ENCODE data around the gene GOSR1.
"Not testable (repeated sequence)": the region's sequence is repeated elsewhere in the genome, so short reads cannot be mapped to it uniquely, and the experiment has no call there.

The GOSR1 gene

GRCh38 chr17:30573603-30574175 is 96.5 kb downstream of the GOSR1 start:
- no peaks in the 10 kb centered on the region for H3K9me3 ChIP-seq (ENCODE audit: insufficient read depth, low read length)
- no peaks in the 10 kb centered on the region for H3K27me3 ChIP-seq (ENCODE audit: insufficient read depth, insufficient read length)
- no peak overlapping the region for H3K9ac ChIP-seq (ENCODE audit: insufficient read length, low read depth)
- DNase-seq (ENCODE audit: low read depth, low spot score) = no peak
- H3K36me3 ChIP-seq (ENCODE audit: insufficient read depth, insufficient read length, low read length) = no peaks in the 10 kb centered on the region
- no peak overlapping the region for H3K4me3 ChIP-seq (ENCODE audit: insufficient read length, low read depth)
- no peak for TF ChIP-seq ZNF274 (IDR thresholded peaks at IDR 0.05; ENCODE audit: low read depth, low read length)
- TF ChIP-seq YY1 (IDR thresholded peaks at IDR 0.05; ENCODE audit: insufficient read depth, insufficient read length) = no peak
- no peak for TF ChIP-seq SUZ12 (IDR thresholded peaks at IDR 0.05; ENCODE audit: extremely low read depth, insufficient read depth, insufficient read length)
- H3K4me1 ChIP-seq (ENCODE audit: insufficient read depth, insufficient read length) = peaks cover 5% of the 10 kb centered on the region

GRCh38 chr17:30574309-30574708 is 97.1 kb downstream of the GOSR1 start:
- not testable (repeated sequence) for H3K4me1 ChIP-seq (ENCODE audit: insufficient read depth, insufficient read length); H3K27me3 ChIP-seq (ENCODE audit: insufficient read depth, insufficient read length); H3K9ac ChIP-seq (ENCODE audit: insufficient read length, low read depth); H3K36me3 ChIP-seq (ENCODE audit: insufficient read depth, insufficient read length, low read length); H3K9me3 ChIP-seq (ENCODE audit: insufficient read depth, low read length); DNase-seq (ENCODE audit: low read depth, low spot score); H3K4me3 ChIP-seq (ENCODE audit: insufficient read length, low read depth)

GRCh38 chr17:30574806-30575205 is 97.6 kb downstream of the GOSR1 start:
- not testable (repeated sequence) for H3K27me3 ChIP-seq (ENCODE audit: insufficient read depth, insufficient read length); DNase-seq (ENCODE audit: low read depth, low spot score); H3K4me1 ChIP-seq (ENCODE audit: insufficient read depth, insufficient read length); H3K9me3 ChIP-seq (ENCODE audit: insufficient read depth, low read length); H3K9ac ChIP-seq (ENCODE audit: insufficient read length, low read depth); H3K36me3 ChIP-seq (ENCODE audit: insufficient read depth, insufficient read length, low read length); H3K4me3 ChIP-seq (ENCODE audit: insufficient read length, low read depth)

DNA sequence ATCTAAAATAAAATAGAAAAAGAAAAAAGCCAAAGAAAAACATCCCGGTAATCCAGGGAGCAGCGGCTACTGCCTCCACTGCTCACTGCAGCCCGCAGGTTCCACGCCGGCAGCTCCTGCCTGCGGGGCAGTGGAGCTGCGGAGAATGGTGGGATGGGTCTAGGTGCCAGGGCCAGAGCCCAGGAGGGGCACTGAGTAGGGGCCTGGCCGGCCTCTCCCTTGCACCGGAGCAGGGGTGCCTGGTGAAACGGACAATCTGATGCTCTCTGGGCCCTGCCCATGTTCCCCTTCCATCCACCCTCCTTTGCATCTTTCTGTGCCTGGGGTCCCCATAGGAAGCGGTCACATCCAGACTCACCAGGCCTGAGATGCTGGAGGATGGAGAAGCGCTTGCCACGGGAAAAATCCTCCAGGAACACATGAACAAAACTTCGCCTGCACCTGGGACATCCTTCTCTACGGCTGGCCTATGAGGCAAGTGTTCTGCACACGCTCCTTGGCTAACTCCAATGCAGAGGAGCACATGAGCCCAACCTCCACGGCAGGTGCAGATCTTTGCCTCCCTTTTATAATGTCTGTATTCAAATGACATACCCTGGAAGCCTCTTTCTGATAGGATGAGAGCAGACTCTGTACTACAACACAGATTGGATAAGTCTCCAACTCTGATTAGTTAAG is 98.6 kb downstream of the GOSR1 start:
- H3K27me3 ChIP-seq (ENCODE audit: insufficient read depth, insufficient read length); DNase-seq (ENCODE audit: low read depth, low spot score): not testable (repeated sequence)

DNA sequence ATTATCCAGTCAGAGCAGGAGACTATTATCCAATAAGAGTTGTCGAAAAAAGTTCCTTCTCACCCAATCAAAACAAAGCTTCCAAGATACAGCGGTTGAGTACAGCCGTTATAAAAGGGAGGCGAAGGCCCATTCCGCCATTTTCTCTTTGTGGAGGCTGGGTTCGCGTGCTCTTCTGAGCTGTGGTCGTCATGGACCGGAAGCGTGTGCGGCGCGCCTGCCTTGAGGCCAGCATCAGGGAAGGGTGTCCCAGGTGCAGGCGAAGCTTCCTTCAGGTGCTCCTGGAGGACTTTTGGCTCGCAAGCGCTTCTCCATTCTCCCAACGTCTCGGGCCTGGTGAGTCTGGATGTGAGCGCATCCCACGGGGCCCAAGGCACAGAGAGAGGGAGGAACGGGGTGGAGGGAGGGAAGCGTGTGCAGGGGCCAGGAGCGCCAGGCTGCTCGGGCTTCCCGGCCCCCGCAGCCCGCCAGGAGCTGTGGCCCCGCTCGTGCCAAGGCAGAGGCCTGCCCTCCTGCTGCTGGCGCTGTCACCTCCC is 99.2 kb downstream of the GOSR1 start:
- H3K4me1 ChIP-seq (ENCODE audit: insufficient read depth, insufficient read length) = peaks cover 2% of the 10 kb centered on the region

More for the DNA sequence above, 98.6 kb downstream of the GOSR1 start:
- H3K9me3 ChIP-seq (ENCODE audit: insufficient read depth, low read length); H3K4me3 ChIP-seq (ENCODE audit: insufficient read length, low read depth); H3K4me1 ChIP-seq (ENCODE audit: insufficient read depth, insufficient read length); H3K9ac ChIP-seq (ENCODE audit: insufficient read length, low read depth); H3K36me3 ChIP-seq (ENCODE audit: insufficient read depth, insufficient read length, low read length): not testable (repeated sequence)

More for the DNA sequence above, 99.2 kb downstream of the GOSR1 start:
- TF ChIP-seq SUZ12 (IDR thresholded peaks at IDR 0.05; ENCODE audit: extremely low read depth, insufficient read depth, insufficient read length) (no peak), ZNF274 (IDR thresholded peaks at IDR 0.05; ENCODE audit: low read depth, low read length) (no peak), YY1 (IDR thresholded peaks at IDR 0.05; ENCODE audit: insufficient read depth, insufficient read length) (no peak)
- DNase-seq (ENCODE audit: low read depth, low spot score) = no peak
- Histone ChIP-seq H3K36me3 (ENCODE audit: insufficient read depth, insufficient read length, low read length) (no peaks in the 10 kb centered on the region), H3K9me3 (ENCODE audit: insufficient read depth, low read length) (no peaks in the 10 kb centered on the region), H3K4me3 (ENCODE audit: insufficient read length, low read depth) (no peak overlapping the region), H3K9ac (ENCODE audit: insufficient read length, low read depth) (no peak overlapping the region), H3K27me3 (ENCODE audit: insufficient read depth, insufficient read length) (no peaks in the 10 kb centered on the region)

Measured in NT2/D1 (cell line).